ENCODE data around the gene MRTO4. TPM values are rescaled to one million over a fixed set of nuclear protein-coding genes. Genes with fewer than 3 reads are reported as not detected.

Gene MRTO4
- 125 and 145 TPM in 2 replicates for total RNA-seq (2021)
- percentile 94 among the genes with signal in this experiment for Bru-seq, nascent RNA
- percentile 95 among the genes with signal in this experiment for BruChase-seq, experiment 1, labeled RNA remaining after a 2-hour chase
- BruChase-seq, experiment 2, labeled RNA remaining after a 6-hour chase: percentile 98 among the genes with signal in this experiment
- long read RNA-seq, transcript MRTO4-201 (8 exons, 2,315 nt): major isoform, 81 of 102 reads
- long read RNA-seq, partial matches to known transcripts: 3 of 102 reads
- long read RNA-seq, other reads (novel, unspliced or antisense): 18 of 102 reads

GRCh38 chr1:19251305-19252196 lies at the start of gene MRTO4, which contains the start of gene EMC1:
TSS of gene MRTO4 (plus strand) at chr1:19251805. CDS start at chr1:19251836, 31 bp downstream.
TSS of gene EMC1 (minus strand) at chr1:19251524. CDS start at chr1:19251509, 15 bp downstream.
- Histone ChIP-seq H3K4me3 (ENCODE audit: low read depth, low read length, poor library complexity, severe bottlenecking) (peak within 1 kb of the TSS; percentile 84), H3K27ac (ENCODE audit: low read depth, low read length, poor library complexity, severe bottlenecking) (peak within 1 kb of the TSS; percentile 99), H3K36me3 (ENCODE audit: insufficient read depth, low read length, poor library complexity, severe bottlenecking) (peaks cover 27% of the 10 kb centered on the region), H3K27me3 (replicated peaks; ENCODE audit: insufficient read depth, low read depth, low read length, poor library complexity) (no peaks in the 10 kb centered on the region), H3K9me3 (ENCODE audit: low read depth, low read length, poor library complexity, severe bottlenecking) (no peaks in the 10 kb centered on the region), H3K4me1 (ENCODE audit: insufficient read depth, low read length, poor library complexity, severe bottlenecking) (peaks cover 25% of the 10 kb centered on the region)
- CTCF ChIA-PET: interaction anchor here (0.7 kb wide), 1 partner anchor 402 kb away, joined by 3 read pairs; no protein-coding TSS in a partner anchor
- POLR2A ChIA-PET (ENCODE audit: low non-redundant PET): interaction anchor here (0.9 kb wide), 1 partner anchor 10 kb away, joined by 4 read pairs; no protein-coding TSS in a partner anchor
- DNase-seq (ENCODE audit: low spot score): peak; percentile 94
- intact Hi-C loops (cut with micrococcal nuclease; ENCODE audit: unreplicated experiment): loop anchor here (2.0 kb wide), 2 partner anchors 61 to 401 kb away; partner anchors contain the start of genes AKR7A2 and SLC66A1
- no TSS peak for BruUV-seq (replicated peaks)
- TF ChIP-seq CTCF (conservative IDR thresholded peaks at IDR 0.05; ENCODE audit: low read depth, low read length) (no peak), EZH2 (IDR thresholded peaks at IDR 0.05; ENCODE audit: borderline replicate concordance, low read depth, low read length, poor library complexity, severe bottlenecking) (no peak)

- H3K36me3 ChIP-seq (ENCODE audit: insufficient read depth, low read length, poor library complexity, severe bottlenecking): peaks cover 36% of the 10 kb centered on the region
- CTCF ChIA-PET: no interaction called here
- intact Hi-C loops (cut with micrococcal nuclease; ENCODE audit: unreplicated experiment): no loop called here
Measured at GRCh38 chr1:19202396-19202795, 49.2 kb upstream of the MRTO4 start.

More at GRCh38 chr1:19202396-19202795, 49.2 kb upstream of the MRTO4 start:
- no peaks in the 10 kb centered on the region for H3K9me3 ChIP-seq (ENCODE audit: low read depth, low read length, poor library complexity, severe bottlenecking)
- no peak for DNase-seq (ENCODE audit: low spot score)
- no peaks in the 10 kb centered on the region for H3K27me3 ChIP-seq (replicated peaks; ENCODE audit: insufficient read depth, low read depth, low read length, poor library complexity)
- H3K4me1 ChIP-seq (ENCODE audit: insufficient read depth, low read length, poor library complexity, severe bottlenecking): peaks cover 13% of the 10 kb centered on the region
- H3K4me3 ChIP-seq (ENCODE audit: low read depth, low read length, poor library complexity, severe bottlenecking): no peak overlapping the region
- TF ChIP-seq EZH2 (IDR thresholded peaks at IDR 0.05; ENCODE audit: borderline replicate concordance, low read depth, low read length, poor library complexity, severe bottlenecking): no peak
- no peak for TF ChIP-seq CTCF (conservative IDR thresholded peaks at IDR 0.05; ENCODE audit: low read depth, low read length)
- no peak overlapping the region for H3K27ac ChIP-seq (ENCODE audit: low read depth, low read length, poor library complexity, severe bottlenecking)
- POLR2A ChIA-PET (ENCODE audit: low non-redundant PET): no interaction called here
- BruUV-seq (replicated peaks): no TSS peak
